Fibroblast of the aortic adventitia (primary cell): ENCODE measurements around the gene GATA2. TPM values are rescaled to one million over a fixed set of nuclear protein-coding genes. Genes with fewer than 3 reads are reported as not detected.

ENCODE experiments used
- DNase-seq: peaks from one replicate; pipeline ENCODE4 v3.0.0-alpha.2; 2010; ENCODE audit warnings: low read depth
- H3K4me3 ChIP-seq: 2 replicates; pipeline ENCODE4 v1.5.1; 2011; ENCODE audit warnings: low read depth, mild to moderate bottlenecking, control low read depth, low read length, moderate library complexity
- total RNA-seq: library from RNA; depleted of rRNA; stranded (reverse); fragments of >200 nt; gene quantifications from 2 replicates; pipeline ENCODE4 v1.2.3, GENCODE V29; 2012; ENCODE audit warnings: low replicate concordance
- TF ChIP-seq, protein P1 (sequence below): IDR thresholded peaks from 2 replicates; pipeline ENCODE4 v1.5.1; 2011; ENCODE audit warnings: mild to moderate bottlenecking, low read length, control low read depth, inconsistent platforms; ENCODE audit not compliant: insufficient read depth

Gene GATA2
- total RNA-seq, 1 donor = 9.3 TPM

DNA sequence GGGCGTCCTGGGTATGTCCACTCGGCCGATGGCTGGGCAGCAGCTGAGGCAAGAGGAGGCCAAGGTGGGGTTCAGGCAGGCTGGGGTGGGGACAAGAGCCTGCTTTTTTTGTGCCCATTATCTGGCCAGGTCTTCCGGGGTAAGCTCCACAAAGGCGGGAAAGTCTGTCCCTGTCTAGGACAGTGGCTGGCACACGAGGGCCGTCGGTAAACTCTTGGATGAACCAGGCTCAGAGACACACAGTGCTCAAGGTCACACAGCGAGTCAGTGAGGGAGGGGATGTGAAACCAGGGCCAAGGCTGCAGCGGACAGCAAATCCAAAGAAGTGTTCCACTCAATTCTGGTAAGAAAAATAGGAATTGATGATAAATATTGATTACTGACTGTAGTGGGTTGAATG, 29.2 kb downstream of the GATA2 start:
- H3K4me3 ChIP-seq = no peak overlapping the region
- TF ChIP-seq, protein P1, sequence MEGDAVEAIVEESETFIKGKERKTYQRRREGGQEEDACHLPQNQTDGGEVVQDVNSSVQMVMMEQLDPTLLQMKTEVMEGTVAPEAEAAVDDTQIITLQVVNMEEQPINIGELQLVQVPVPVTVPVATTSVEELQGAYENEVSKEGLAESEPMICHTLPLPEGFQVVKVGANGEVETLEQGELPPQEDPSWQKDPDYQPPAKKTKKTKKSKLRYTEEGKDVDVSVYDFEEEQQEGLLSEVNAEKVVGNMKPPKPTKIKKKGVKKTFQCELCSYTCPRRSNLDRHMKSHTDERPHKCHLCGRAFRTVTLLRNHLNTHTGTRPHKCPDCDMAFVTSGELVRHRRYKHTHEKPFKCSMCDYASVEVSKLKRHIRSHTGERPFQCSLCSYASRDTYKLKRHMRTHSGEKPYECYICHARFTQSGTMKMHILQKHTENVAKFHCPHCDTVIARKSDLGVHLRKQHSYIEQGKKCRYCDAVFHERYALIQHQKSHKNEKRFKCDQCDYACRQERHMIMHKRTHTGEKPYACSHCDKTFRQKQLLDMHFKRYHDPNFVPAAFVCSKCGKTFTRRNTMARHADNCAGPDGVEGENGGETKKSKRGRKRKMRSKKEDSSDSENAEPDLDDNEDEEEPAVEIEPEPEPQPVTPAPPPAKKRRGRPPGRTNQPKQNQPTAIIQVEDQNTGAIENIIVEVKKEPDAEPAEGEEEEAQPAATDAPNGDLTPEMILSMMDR = no peak
- no peak for DNase-seq

GRCh38 chr3:128463354-128463753, 29.6 kb downstream of the GATA2 start:
- DNase-seq = no peak
- H3K4me3 ChIP-seq = no peak overlapping the region
- TF ChIP-seq, protein P1 = no peak

GRCh38 chr3:128462931-128463330, 30.1 kb downstream of the GATA2 start:
- DNase-seq = no peak
- no peak overlapping the region for H3K4me3 ChIP-seq
- TF ChIP-seq, protein P1 = no peak

GRCh38 chr3:128462341-128462910, 30.6 kb downstream of the GATA2 start:
- H3K4me3 ChIP-seq = no peak overlapping the region
- TF ChIP-seq, protein P1 = no peak
- DNase-seq = no peak

DNA sequence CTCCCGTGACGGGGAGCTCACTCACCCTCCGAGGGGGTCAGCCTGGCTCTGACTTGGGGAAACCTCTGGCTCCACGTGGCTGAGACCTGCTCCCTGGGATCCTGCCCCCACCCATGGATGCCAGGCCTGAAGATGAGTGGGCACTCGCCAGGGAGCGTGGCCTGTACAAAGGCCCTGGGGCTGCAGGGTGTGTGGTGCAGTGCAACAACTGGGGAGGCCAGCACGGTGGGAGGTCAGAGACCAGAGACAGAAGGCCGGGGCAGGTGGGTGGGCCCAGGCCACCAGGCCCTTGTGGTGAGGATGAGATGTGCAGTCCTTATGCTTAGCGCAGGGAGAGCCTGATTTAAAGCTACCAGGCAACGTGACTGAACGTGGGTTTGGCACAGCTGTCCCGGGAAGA, 31.3 kb downstream of the GATA2 start:
- TF ChIP-seq, protein P1 = no peak
- no peak for DNase-seq
- H3K4me3 ChIP-seq = no peak overlapping the region

GRCh38 chr3:128459461-128459820, 33.6 kb downstream of the GATA2 start:
- TF ChIP-seq, protein P1 = no peak
- H3K4me3 ChIP-seq = no peak overlapping the region
- no peak for DNase-seq

GRCh38 chr3:128458746-128459460, 34.1 kb downstream of the GATA2 start:
- H3K4me3 ChIP-seq = no peak overlapping the region
- TF ChIP-seq, protein P1 = no peak
- no peak for DNase-seq
